ENCODE data around the gene NAA60.
"Not testable (repeated sequence)": the region's sequence is repeated elsewhere in the genome, so short reads cannot be mapped to it uniquely, and the experiment has no call there.

The NAA60 gene

DNA sequence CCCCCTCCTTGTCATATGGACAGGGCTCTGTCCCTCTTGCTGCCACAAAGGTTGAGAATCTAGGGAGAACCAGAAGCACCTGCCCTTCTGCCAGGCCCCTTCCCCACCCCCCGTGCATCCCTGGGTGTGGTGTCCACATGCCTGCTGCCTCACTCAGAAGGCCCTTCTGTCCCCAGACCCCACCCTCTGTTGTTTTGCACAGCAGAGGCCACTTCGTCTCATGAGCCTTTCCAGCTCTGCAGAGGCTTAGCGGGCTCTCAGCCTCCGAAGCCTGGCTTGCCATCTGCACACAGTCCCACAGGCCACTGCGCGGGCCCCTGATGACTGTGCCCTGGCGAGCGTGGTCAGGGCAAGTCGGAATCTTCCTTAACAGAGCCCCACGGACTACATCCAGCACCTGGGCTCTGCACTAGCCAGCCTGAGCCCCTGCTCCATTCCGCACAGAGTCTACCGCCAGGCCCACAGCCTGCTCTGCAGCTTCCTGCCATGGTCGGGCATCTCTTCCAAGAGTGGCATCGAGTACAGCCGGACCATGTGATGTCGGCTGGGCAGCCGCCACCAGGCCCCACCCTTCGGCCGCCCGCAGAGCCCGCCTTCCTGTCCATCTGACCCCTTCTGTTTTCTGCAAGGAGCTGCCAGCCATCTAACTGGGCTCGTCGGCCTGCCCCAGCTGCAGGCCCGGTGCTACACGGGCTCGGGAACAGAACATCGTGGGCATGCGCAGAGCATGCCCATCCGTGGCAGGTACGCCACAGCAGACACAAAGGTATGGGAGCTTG lies 41.0 kb downstream of the NAA60 start:
- ATAC-seq: no peak

DNA sequence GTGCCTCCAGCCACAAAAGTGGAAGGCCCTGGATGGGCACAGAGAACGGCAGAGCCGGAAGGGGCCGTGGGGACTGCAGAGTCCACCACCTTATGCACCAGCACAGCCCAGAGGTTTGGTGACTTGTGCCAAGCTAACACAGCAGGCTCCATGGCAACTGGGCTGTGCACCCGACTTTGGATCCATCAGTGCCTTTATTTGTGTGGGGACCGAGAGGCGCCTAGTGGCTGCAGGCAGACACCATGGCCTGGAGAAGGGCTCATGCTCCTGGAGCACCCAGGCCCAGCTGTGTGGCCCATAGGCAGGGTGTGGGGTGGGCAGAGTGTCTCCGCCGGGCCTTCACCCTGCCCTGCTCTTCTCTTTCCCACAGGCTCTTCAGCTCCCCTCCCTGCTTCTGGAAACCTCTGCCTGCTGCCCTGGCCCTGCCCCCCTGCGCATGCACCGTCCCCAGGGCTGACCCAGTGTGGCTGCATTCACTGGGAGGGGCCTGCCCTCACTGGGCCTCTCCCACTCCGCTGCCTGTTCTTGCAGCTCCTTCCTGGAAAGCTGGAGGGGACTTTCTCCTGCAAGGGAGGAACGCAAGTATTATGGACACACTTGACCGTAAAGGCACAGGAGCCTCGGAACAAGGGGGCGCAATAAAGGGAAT lies 41.7 kb downstream of the NAA60 start:
- ATAC-seq: no peak

DNA sequence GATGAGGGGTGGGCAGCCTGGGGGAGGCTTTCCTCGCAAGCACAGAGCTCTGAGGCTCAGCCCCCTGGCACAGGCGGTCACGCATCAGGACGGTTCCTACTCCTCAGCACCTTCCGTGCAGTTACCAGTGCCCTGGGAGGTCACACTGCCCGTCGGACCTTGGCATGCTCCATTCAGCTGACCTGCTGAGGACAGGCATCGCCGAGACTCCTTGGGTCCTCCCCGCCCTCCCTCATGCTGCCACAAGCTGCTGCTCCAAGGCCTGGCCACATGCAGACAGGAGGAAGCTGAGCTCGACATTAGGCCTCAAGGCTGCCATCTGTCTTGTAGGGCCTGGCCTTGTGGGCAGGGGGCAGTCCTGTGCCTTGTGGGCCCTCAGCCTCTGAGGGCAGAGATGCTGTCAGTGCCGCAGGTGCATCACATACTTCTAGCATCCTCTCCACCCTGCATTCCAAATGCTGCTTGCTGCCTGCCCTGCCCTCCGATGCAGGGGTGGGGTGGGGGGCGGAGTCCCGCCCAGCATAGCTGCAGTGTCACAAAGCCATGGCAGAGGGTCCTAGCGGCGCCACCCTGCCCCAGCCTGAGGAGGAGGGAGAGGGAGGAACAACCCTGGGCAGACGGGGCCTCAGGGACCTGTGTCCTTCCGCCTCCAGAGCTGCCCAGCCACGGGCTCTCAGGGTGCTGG lies 42.5 kb downstream of the NAA60 start:
- ATAC-seq: no peak

DNA sequence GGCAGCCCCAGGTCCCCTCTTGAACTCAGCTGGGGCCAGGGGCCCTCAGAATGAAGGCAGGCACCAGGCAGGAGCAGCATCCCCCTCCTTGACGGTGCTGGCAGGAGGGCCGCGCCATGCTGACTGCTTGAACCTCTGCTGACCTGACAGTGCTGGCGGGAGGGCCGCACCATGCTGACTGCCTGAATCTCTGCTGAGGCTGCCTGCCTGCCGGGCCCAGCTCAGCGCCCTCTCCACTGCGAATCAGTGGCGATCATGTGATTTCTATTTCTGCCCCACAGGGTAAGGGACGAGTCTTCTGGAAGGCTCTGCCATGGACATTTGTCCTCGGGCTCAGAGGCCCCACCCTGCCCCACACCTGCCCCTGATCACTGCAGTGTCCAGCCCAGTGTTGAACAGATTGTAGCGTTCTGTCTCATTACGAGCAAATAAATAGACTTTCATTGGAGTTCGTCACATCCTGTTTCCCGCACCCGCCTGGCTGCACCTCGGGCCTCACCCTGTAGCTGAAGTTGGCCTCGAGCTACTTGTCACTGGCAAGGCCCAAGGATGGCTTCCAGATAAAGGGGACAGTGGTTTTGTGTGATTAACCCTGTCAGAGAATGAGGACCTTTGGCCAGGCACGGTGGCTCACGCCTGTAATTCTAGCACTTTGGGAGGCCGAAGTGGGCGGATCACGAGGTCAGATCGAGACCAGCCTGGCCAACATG lies 43.2 kb downstream of the NAA60 start:
- no peak for ATAC-seq

GRCh38 chr16:3487521-3488410 lies 44.3 kb downstream of the NAA60 start:
- no peak for ATAC-seq

DNA sequence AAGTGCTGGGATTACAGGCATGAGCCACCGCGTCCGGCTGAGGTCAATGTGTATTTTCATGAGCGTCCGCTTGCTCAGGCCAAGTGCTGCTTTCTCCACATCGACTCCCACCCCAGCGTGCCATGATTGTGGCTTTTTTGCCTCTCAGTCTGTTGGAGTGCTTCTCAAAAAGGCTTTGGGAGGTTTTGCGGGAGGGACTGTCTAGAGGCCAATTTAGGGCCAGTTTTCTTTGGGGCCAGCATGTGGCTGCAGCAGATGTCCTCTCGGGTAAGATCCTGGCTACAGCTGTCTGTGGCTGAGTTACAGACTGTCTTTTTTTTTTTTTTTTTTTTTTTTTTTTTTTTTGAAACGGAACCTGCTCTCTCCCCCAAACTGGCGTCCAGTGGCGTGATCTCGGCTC lies 45.3 kb downstream of the NAA60 start:
- no peak for ATAC-seq

DNA sequence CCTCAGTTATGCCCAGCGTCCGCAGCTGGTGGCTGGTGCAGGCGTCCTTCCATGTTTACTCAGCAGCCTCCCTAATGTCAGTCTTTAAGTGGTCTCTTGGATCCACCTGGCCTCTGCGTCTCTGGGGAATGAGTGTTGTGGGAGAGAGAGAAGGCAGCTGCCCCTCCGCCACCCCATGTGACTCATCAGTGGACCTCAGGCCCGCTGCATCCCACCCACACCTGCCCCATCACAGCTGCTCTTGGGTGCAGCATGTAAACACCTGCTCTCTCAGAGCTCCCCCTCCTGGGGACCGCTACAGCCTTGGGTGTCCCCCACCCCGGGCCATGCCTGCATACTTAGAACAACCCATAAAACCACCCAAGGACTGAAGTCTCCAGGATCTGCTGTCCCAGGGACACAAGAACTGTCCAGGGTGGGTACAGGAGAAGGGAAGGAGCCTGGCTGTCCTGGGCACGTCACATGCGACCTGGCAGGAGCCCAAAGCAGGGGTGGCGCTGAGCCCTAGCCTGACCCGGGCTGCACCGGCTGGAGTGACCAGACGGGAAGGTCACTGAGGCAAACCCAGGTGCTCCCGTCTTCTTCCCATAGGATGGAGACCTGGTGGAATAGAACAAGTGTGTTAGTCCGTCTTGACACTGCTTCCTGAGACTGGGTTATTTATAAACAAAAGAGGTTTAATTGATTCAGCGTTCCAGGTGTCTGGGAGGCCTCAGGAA lies 47.6 kb downstream of the NAA60 start:
- no peak for ATAC-seq

- no peak for ATAC-seq
Observed at GRCh38 chr16:3492356-3492755, 48.9 kb downstream of the NAA60 start.

GRCh38 chr16:3494386-3494973 lies 51.0 kb downstream of the NAA60 start:
- no peak for ATAC-seq

GRCh38 chr16:3495176-3495575 lies 51.7 kb downstream of the NAA60 start, which contains the start of gene C16orf90:
TSS of gene C16orf90 (minus strand) at chr16:3495489. CDS start at chr16:3495421, 68 bp downstream.
- ATAC-seq: no peak

GRCh38 chr16:3496386-3496785 lies 52.9 kb downstream of the NAA60 start:
- ATAC-seq: no peak

DNA sequence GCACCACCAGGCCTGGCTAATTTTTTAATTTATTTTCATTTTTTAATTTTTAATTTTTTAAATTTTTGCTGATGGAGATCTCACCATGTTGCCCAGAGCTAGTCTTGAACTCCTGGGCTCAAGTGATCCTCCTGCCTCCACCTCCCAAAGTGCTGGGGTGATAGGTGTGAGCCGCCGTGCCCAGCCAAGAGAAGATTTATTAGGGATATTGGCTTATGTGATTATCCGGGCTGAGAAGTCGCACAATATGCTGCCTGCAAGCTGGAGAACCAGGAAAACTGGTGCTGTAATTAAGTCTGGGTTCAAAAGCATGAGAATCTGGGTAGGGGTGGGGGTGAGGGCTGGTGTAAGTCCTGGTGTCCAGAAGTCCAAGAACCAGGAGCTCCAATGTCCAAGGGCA lies 54.3 kb downstream of the NAA60 start:
- ATAC-seq: no peak

DNA sequence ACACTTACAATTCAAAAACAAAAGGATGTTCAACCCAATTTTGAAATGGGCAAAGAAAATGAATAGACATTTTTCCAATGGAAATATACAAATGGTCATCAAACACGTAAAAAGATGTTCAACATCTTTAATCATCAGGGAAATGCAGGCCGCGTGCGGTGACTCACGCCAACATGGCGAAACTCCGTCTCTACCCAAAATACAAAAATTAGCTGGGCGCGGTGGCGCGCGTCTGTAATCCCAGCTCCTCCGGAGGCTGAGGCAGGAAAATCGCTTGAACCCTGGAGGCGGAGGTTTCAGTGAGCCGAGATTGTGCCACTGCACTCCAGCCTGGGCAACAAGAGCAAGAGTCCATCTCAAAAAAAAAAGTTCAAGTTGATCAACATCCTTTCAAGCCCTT lies 55.5 kb downstream of the NAA60 start:
- ATAC-seq: no peak

DNA sequence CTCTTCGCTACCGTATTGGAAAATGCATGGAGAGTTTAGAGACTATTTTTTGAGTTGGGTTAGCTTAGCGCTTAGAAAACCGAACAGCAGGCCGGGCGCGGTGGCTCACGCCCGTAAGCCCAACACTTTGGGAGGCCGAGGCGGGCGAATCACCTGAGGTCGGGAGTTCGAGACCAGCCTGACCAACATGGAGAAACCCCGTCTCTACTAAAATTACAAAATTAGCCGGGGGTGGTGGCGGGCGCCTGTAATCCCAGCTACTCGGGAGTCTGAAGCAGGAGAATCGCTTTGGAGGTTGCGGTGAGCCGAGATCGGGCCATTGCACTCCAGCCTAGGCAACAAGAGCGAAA lies 57.9 kb downstream of the NAA60 start:
- ATAC-seq: not testable (repeated sequence)

GRCh38 chr16:3501783-3502400 lies 58.4 kb downstream of the NAA60 start:
- ATAC-seq: no peak

DNA sequence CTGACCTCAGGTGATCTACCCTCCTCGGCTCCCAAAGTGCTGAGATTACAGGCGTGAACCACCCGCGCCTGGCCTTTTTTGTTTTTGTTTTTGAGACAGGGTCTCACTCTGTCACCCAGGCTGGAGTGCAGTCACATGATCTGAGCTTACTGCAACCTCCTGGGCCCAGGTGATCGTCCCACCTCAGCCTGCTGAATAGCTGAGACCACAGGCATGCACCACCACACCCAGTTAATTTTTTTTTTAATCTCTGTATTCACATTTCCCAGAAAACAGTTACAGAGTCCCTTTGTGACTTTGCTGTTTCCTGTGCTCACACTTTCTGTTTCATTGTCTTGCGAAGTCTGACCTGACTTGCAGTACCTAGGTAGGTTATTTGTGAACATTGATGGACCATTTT lies 60.0 kb downstream of the NAA60 start:
- ATAC-seq: peak; percentile 58 to 67

DNA sequence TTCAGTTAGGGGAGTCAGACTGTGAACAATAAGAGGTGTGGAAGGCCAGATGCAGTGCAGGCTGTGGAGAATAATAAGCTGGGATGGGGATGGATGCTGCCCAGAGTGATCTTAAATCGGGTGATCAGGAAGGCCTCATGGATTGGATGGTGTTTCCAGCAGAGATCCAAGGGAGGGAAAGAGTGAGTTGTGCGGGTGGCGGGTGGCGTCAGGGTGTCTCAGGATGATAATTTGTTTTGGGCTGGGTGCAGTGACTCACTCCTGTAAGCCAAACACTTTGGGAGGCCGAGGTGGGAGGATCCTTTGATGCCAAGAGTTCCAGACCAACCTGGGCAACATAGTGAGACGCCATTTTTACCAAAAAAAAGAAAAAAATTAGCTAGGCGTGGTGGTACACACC lies 65.3 kb downstream of the NAA60 start:
- no peak for ATAC-seq

DNA sequence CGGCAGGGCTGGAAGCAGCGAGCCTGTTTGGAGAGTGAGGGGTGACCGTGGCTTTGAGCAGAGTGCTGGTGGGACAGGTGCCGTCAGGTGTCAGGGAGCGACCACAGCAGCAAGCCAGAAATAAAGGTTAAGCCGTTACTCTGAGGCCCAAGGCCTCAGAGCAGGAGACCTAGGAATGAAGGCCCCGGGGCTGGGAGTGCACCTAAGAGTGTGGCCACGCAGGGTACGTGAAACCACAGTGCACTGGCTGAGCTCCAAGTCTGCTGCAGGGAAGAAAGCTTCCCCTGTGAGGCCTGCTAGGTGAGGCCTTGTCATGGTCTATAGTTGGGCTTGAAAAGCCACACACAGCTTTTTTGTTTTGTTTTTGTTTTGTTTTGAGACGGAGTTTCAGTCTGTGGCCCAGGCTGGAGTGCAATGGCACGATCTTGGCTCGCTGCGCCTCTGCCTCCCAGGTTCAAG lies 66.0 kb downstream of the NAA60 start:
- peak; percentile 83 to 90 for ATAC-seq

DNA sequence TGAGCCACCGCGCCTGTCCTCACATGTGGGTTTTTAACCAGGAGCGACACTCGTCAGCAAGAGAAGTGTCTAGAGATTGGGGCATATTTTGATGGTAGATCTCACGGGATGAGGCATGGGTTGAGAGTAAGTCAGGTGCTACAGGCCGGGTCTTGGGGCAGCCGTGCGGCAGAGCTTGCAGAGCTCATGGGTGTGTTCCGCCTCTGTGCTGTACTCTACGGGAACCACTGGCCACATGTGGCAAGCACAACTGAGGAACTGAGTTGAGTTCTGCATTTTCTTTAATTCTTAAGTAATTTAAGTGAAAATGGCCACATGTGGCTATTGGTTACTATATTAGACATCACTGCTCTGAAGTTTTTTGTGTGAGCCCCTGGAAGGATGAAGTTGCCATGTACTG lies 66.9 kb downstream of the NAA60 start:
- ATAC-seq: no peak

Data from activated CD4-positive, CD25-positive, alpha-beta regulatory T cell treated with anti-CD3 and anti-CD28 coated beads, Interleukin-2, amount 50 U/mL, for 24 hours (primary cell).